A204.1 (cell line): ENCODE data around the gene OR7C2.
"Not testable (repeated sequence)": the region's sequence is repeated elsewhere in the genome, so short reads cannot be mapped to it uniquely, and the experiment has no call there.

Experiments
- FAIRE-seq: peaks from 2 replicates; lab custom pipeline; 2012; peaks lifted over from hg19 to GRCh38; lab: Jason Lieb, UNC

Gene OR7C2

GRCh38 chr19:14941189-14941588, at the start of gene OR7C2:
TSS of gene OR7C2 (plus strand) at chr19:14941489. CDS start at chr19:14941489, 0 bp downstream.
- FAIRE-seq = no peak

- FAIRE-seq = no peak
Measured at GRCh38 chr19:14901675-14902260, 39.5 kb upstream of the OR7C2 start.

GRCh38 chr19:14906711-14907110, 34.6 kb upstream of the OR7C2 start:
- FAIRE-seq = no peak

GRCh38 chr19:14915116-14915515, 26.2 kb upstream of the OR7C2 start:
- FAIRE-seq = no peak

- no peak for FAIRE-seq
Measured at GRCh38 chr19:14916848-14917247, 24.4 kb upstream of the OR7C2 start.

GRCh38 chr19:14933506-14933905, 7.8 kb upstream of the OR7C2 start:
- FAIRE-seq = no peak

GRCh38 chr19:14940266-14940665, 1.0 kb upstream of the OR7C2 start:
- FAIRE-seq = no peak

- FAIRE-seq = no peak
Measured at GRCh38 chr19:14943601-14944000, 2.3 kb downstream of the OR7C2 start.

- FAIRE-seq = no peak
Measured at GRCh38 chr19:14944456-14944855, 3.2 kb downstream of the OR7C2 start.

- not testable (repeated sequence) for FAIRE-seq
Measured at GRCh38 chr19:14949413-14949812, 8.1 kb downstream of the OR7C2 start.

- no peak for FAIRE-seq
Measured at GRCh38 chr19:14949876-14950275, 8.6 kb downstream of the OR7C2 start.

- no peak for FAIRE-seq
Measured at GRCh38 chr19:14950421-14950820, 9.1 kb downstream of the OR7C2 start.

- no peak for FAIRE-seq
Measured at GRCh38 chr19:14952767-14953166, 11.5 kb downstream of the OR7C2 start.

GRCh38 chr19:14954071-14954655, 12.9 kb downstream of the OR7C2 start:
- FAIRE-seq = no peak

GRCh38 chr19:14957464-14957863, 16.2 kb downstream of the OR7C2 start:
- no peak for FAIRE-seq

GRCh38 chr19:14959263-14959662, 18.0 kb downstream of the OR7C2 start:
- no peak for FAIRE-seq

- no peak for FAIRE-seq
Measured at GRCh38 chr19:14961956-14962685, 20.8 kb downstream of the OR7C2 start.

- FAIRE-seq = no peak
Measured at GRCh38 chr19:14968247-14968646, 27.0 kb downstream of the OR7C2 start.

GRCh38 chr19:14971474-14971873, 30.2 kb downstream of the OR7C2 start:
- no peak for FAIRE-seq

- FAIRE-seq = no peak
Measured at GRCh38 chr19:14972676-14973075, 31.4 kb downstream of the OR7C2 start.

GRCh38 chr19:14974488-14974887, 33.2 kb downstream of the OR7C2 start:
- FAIRE-seq = no peak

- no peak for FAIRE-seq
Measured at GRCh38 chr19:14977128-14977527, 35.8 kb downstream of the OR7C2 start.

GRCh38 chr19:14978161-14978776, 37.0 kb downstream of the OR7C2 start:
- FAIRE-seq = no peak
